Panc1 (cell line): ENCODE measurements around the gene MED8.

Source experiments
- POLR2AphosphoS5 ChIP-seq: IDR thresholded peaks from 2 replicates; pipeline ENCODE4 v1.6.1; 2012; ENCODE audit warnings: mild to moderate bottlenecking, low read depth, low read length, moderate library complexity
- REST ChIP-seq, 2 experiments: IDR thresholded peaks; 2 replicates each; pipeline ENCODE4 v1.6.1; 2011 to 2012; ENCODE audit warnings: low read depth in 2 of 2, control low read depth in 1 of 2, low read length in 1 of 2, mild to moderate bottlenecking in 1 of 2, moderate library complexity in 1 of 2; ENCODE audit not compliant: insufficient read depth in 1 of 2
- SIN3A ChIP-seq: IDR thresholded peaks from 2 replicates; pipeline ENCODE4 v1.6.1; 2012; ENCODE audit warnings: low read depth, mild to moderate bottlenecking, low read length, moderate library complexity, borderline replicate concordance; ENCODE audit not compliant: insufficient read depth
- TF ChIP-seq, protein P1 (sequence below): fragments of 450-650 bp; IDR thresholded peaks from 2 replicates; pipeline ENCODE4 v1.5.1; 2017; ENCODE audit warnings: mild to moderate bottlenecking

DNA sequence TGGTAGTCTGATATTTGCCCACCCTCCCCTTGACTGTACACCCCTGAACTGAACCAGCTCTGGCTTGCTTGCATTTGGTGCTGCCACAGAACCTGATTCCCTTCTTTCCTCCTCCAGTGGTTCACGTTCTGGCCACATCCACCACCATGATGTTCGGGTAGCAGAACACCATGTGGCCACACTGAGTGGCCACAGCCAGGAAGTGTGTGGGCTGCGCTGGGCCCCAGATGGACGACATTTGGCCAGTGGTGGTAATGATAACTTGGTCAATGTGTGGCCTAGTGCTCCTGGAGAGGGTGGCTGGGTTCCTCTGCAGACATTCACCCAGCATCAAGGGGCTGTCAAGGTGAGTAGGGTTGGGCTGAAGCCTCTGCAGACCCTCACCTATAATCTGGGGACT is 29.0 kb downstream of the MED8 start:
- TF ChIP-seq, protein P1, sequence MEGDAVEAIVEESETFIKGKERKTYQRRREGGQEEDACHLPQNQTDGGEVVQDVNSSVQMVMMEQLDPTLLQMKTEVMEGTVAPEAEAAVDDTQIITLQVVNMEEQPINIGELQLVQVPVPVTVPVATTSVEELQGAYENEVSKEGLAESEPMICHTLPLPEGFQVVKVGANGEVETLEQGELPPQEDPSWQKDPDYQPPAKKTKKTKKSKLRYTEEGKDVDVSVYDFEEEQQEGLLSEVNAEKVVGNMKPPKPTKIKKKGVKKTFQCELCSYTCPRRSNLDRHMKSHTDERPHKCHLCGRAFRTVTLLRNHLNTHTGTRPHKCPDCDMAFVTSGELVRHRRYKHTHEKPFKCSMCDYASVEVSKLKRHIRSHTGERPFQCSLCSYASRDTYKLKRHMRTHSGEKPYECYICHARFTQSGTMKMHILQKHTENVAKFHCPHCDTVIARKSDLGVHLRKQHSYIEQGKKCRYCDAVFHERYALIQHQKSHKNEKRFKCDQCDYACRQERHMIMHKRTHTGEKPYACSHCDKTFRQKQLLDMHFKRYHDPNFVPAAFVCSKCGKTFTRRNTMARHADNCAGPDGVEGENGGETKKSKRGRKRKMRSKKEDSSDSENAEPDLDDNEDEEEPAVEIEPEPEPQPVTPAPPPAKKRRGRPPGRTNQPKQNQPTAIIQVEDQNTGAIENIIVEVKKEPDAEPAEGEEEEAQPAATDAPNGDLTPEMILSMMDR = no peak
- TF ChIP-seq SIN3A (0 out of 2 replicates have a peak, but pooled peaks have one; percentile 25), POLR2AphosphoS5 (no peak), REST (IDR thresholded peaks at IDR 0.05; ENCODE audit: insufficient read depth in 1 of 2, low read depth in 2 of 2, low read length in 1 of 2) (no peak)
